Upper lobe of left lung (tissue), 6 donors: Measurements from ENCODE around the gene CLEC17A. TPM values are rescaled to one million over a fixed set of nuclear protein-coding genes. Genes with fewer than 3 reads are reported as not detected.
A peak's percentile ranks its signal among the peaks of the same experiment; 100 is the strongest.

Experiments
- ATAC-seq, 2 donors: fragments of 200-7000 bp; cut with Tn5 transposase; one replicate each; pipeline ENCODE4 v1.9.1; 2022; ENCODE audit warnings: mild to moderate bottlenecking in 2 of 2, moderate library complexity in 2 of 2; ENCODE audit not compliant: low FRiP score in 2 of 2
- DNase-seq, 2 donors: peaks; one replicate each; pipeline ENCODE4 v3.0.0-alpha.2; 2019 to 2020
- H3K27ac ChIP-seq, 4 donors: fragments of 200-600 bp; sonication (generic); one replicate each; pipeline ENCODE4 v1.5.1; 2016 to 2019
- H3K27me3 ChIP-seq, 4 donors: fragments of 200-600 bp; sonication (generic); one replicate each; pipeline ENCODE4 v1.5.1; 2017 to 2019
- H3K36me3 ChIP-seq, 4 donors: fragments of 200-600 bp; sonication (generic); one replicate each; pipeline ENCODE4 v1.5.1; 2016 to 2019
- H3K4me1 ChIP-seq, 4 donors: fragments of 200-600 bp; sonication (generic); one replicate each; pipeline ENCODE4 v1.5.1; 2018 to 2019
- H3K4me3 ChIP-seq, 4 donors: fragments of 200-600 bp; sonication (generic); one replicate each; pipeline ENCODE4 v1.5.1; 2017 to 2019; ENCODE audit warnings: mild to moderate bottlenecking in 2 of 4, moderate library complexity in 1 of 4
- H3K9me3 ChIP-seq, 4 donors: fragments of 200-600 bp; sonication (generic); one replicate each; pipeline ENCODE4 v1.5.1; 2018 to 2019
- EP300 ChIP-seq, 4 donors: sonication (generic); formaldehyde crosslinking; IDR thresholded peaks; one replicate each; pipeline ENCODE4 v1.5.1; 2017; ENCODE audit warnings: antibody characterized with exemption in 4 of 4, control low read depth in 2 of 4
- POLR2A ChIP-seq, 4 donors: fragments of 450-650 bp; IDR thresholded peaks; one replicate each; pipeline ENCODE4 v1.5.1; 2016 to 2017; ENCODE audit warnings: antibody characterized with exemption in 4 of 4, mild to moderate bottlenecking in 2 of 4
- POLR2AphosphoS5 ChIP-seq, 2 donors: sonication (generic); formaldehyde crosslinking; IDR thresholded peaks; one replicate each; pipeline ENCODE4 v1.5.1; 2017; ENCODE audit warnings: antibody characterized with exemption in 2 of 2
- WGBS, 2 donors: methylation state at CpG; one replicate each; pipeline ENCODE4 v1.1.5; 2017 to 2018; 5-methylcytosine and 5-hydroxymethylcytosine counted together
- small RNA-seq, 4 donors: library from RNA; depleted of rRNA; stranded (forward); fragments of <200 nt; gene quantifications; one replicate each; pipeline ENCODE3, GENCODE V24; 2016
- total RNA-seq, 6 donors: library from RNA; depleted of rRNA in 4 of 6; stranded (reverse); fragments of >200 nt in 4 of 6; gene quantifications; one replicate each; pipeline versions ENCODE4 v1.1.0 to v1.2.1, GENCODE V29; 2016 to 2021
- TF ChIP-seq, protein P1 (sequence below), 6 experiments: fragments of 450-650 bp in 4 of 6; fragments of 200-600 bp in 2 of 6; sonication (generic) in 2 of 6; IDR thresholded peaks; one replicate each; pipeline ENCODE4 v1.5.1; 2016 to 2019; ENCODE audit warnings: antibody characterized with exemption in 6 of 6
- donor health status: DM: no; HTN: no; CAD: no; lungs with moderate emphysema.
- donor health status: DM: no; HTN: yes; CAD: no; lungs with severe emphysema.

Gene CLEC17A
- total RNA-seq, 6 donors from 2014 or later, result not detected

DNA sequence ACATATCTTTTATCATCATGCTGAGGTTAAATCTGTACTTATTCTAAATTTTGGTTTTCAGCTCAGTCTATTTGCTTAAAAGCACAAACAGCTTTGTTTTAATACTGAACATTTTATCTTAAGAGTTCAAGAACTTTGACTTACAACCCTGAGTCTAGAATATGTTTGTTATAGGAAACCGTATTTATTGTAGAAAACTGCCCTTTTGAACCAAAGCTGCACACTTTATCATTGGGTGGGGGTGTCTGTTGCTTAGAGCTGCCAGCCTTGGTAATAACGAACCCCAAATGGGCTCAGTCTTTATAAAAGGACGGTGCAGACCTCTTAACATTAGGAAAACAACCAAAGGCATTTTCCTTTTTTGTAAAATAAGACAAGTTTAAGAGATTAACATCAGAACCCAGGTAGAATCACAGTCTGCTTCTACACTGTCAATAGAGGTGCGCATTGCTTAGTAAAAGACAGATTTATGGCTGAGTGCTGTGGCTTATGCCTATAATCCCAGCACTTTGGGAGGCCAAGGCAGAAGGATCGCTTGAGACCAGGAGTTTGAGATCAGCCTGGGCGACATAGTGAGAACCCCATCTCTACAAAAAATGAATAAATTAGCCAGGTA, 77.1 kb downstream of the CLEC17A start:
- WGBS, 2 donors, result 68 to 76% methylated on average over 6 of the region's 6 CpGs
- no peak overlapping the region for H3K4me3 ChIP-seq
- no peak for TF ChIP-seq POLR2AphosphoS5 (IDR thresholded peaks at IDR 0.05)
- TF ChIP-seq, protein P1, sequence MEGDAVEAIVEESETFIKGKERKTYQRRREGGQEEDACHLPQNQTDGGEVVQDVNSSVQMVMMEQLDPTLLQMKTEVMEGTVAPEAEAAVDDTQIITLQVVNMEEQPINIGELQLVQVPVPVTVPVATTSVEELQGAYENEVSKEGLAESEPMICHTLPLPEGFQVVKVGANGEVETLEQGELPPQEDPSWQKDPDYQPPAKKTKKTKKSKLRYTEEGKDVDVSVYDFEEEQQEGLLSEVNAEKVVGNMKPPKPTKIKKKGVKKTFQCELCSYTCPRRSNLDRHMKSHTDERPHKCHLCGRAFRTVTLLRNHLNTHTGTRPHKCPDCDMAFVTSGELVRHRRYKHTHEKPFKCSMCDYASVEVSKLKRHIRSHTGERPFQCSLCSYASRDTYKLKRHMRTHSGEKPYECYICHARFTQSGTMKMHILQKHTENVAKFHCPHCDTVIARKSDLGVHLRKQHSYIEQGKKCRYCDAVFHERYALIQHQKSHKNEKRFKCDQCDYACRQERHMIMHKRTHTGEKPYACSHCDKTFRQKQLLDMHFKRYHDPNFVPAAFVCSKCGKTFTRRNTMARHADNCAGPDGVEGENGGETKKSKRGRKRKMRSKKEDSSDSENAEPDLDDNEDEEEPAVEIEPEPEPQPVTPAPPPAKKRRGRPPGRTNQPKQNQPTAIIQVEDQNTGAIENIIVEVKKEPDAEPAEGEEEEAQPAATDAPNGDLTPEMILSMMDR (IDR thresholded peaks at IDR 0.05), result no peak
- no peak for TF ChIP-seq POLR2A (IDR thresholded peaks at IDR 0.05)
- no peak for TF ChIP-seq EP300 (IDR thresholded peaks at IDR 0.05)
- no peak overlapping the region for H3K27ac ChIP-seq
- H3K9me3 ChIP-seq, result no peaks in the 10 kb centered on the region
- ATAC-seq, result no peak
- no peaks in the 10 kb centered on the region for H3K36me3 ChIP-seq
- H3K27me3 ChIP-seq, result no peaks in the 10 kb centered on the region
- H3K4me1 ChIP-seq, result no peaks in the 10 kb centered on the region
- no peak for DNase-seq

DNA sequence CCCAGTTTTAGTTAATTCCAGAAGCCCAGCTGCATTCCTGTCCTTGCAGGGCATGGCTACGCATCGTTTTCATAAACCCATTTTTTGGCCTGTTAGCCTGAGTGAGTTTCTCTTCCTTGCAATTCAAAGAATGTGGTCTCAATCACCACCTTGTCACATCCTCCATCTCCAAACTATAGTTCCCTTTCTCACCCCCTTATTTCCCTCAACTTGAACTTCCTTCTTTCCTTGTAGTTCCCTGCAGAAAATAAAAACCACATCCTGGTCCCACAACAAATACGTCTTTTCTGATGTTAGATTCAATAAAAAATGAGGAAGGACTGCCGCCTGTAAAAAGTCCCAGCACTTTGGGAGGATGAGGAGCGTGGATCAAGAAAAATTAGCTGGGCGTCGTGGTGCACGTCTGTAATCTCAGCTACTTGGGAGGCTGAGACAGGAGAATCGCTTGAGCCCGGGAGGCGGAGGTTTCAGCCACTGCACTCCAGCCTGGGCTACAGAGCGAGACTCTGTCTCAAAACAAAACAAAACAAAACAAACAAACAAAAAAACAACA, 78.6 kb downstream of the CLEC17A start:
- peak in 1 of 2 donors; percentile 73 for ATAC-seq
- no peaks in the 10 kb centered on the region for H3K27me3 ChIP-seq
- 55 to 69% methylated on average over 12 of the region's 12 CpGs for WGBS, 2 donors

More for the DNA sequence above, 78.6 kb downstream of the CLEC17A start:
- no peak for TF ChIP-seq EP300 (IDR thresholded peaks at IDR 0.05)
- TF ChIP-seq POLR2A (IDR thresholded peaks at IDR 0.05), result no peak
- no peak for TF ChIP-seq POLR2AphosphoS5 (IDR thresholded peaks at IDR 0.05)
- TF ChIP-seq, protein P1 (IDR thresholded peaks at IDR 0.05), result no peak
- no peak overlapping the region for H3K27ac ChIP-seq
- H3K4me3 ChIP-seq, result no peak overlapping the region
- DNase-seq, result peak in 1 of 2 donors; percentile 26
- H3K4me1 ChIP-seq, result no peaks in the 10 kb centered on the region
- H3K9me3 ChIP-seq, result no peaks in the 10 kb centered on the region
- no peaks in the 10 kb centered on the region for H3K36me3 ChIP-seq

Small RNA genes lying within 50 kb of the gene (small RNA-seq; reads per million reads assigned to genes)
- 0 reads per million in 4 donors for gene AC022149.2
- gene RN7SL842P, result 0 reads per million in 4 donors

Other genes with a start within 250 kb of the CLEC17A start
- 100 to 1,000 TPM; 123 to 259 (median 227) TPM for gene ADGRE5, start 201.6 kb upstream of the CLEC17A start, total RNA-seq
- gene DDX39A, start 163.7 kb upstream of the CLEC17A start, total RNA-seq, result 100 to 1,000 TPM in 2 of 6 donors, 10 to 100 TPM in 4; 47.6 to 189 (median 86.0) TPM
- gene PKN1, start 149.8 kb upstream of the CLEC17A start, total RNA-seq, result 100 to 1,000 TPM in 5 of 6 donors, 10 to 100 TPM in 1; 95.2 to 278 (median 200) TPM
- 1 to 10 TPM in 2 of 6 donors, under 1 TPM in 1, not detected in 3; 0.59 to 3.9 (median 1.7) TPM for gene PTGER1, start 107.7 kb upstream of the CLEC17A start, total RNA-seq
- 100 to 1,000 TPM; 103 to 283 (median 152) TPM for gene GIPC1, start 87.0 kb upstream of the CLEC17A start, total RNA-seq
- gene DNAJB1, start 64.7 kb upstream of the CLEC17A start, total RNA-seq, result 100 to 1,000 TPM in 3 of 6 donors, 10 to 100 TPM in 3; 33.5 to 137 (median 101) TPM
- 100 to 1,000 TPM in 2 of 6 donors, 10 to 100 TPM in 4; 54.0 to 124 (median 80.6) TPM for gene TECR, start 53.5 kb upstream of the CLEC17A start, total RNA-seq
- gene NDUFB7, start 11.0 kb upstream of the CLEC17A start, total RNA-seq, result 100 to 1,000 TPM; 124 to 350 (median 171) TPM
- 1 to 10 TPM in 4 of 6 donors, under 1 TPM in 1, not detected in 1; 0.76 to 9.6 (median 2.4) TPM for gene ADGRE3, start 91.8 kb downstream of the CLEC17A start, total RNA-seq
- gene ZNF333, start 107.0 kb downstream of the CLEC17A start, total RNA-seq, result 10 to 100 TPM; 16.1 to 35.6 (median 20.0) TPM
- 10 to 100 TPM; 12.3 to 24.1 (median 18.1) TPM for gene ADGRE2, start 195.5 kb downstream of the CLEC17A start, total RNA-seq